SU-DHL-6 (cell line): ENCODE data around the gene ZNF483.
"Not testable (repeated sequence)": the region's sequence is repeated elsewhere in the genome, so short reads cannot be mapped to it uniquely, and the experiment has no call there.

ENCODE experiments used
- CTCF ChIP-seq: fragments of 200-600 bp; sonication (generic); IDR thresholded peaks from one replicate; pipeline ENCODE4 v1.5.1; 2017; ENCODE audit warnings: antibody characterized with exemption, mild to moderate bottlenecking, low read length, moderate library complexity; ENCODE audit not compliant: insufficient read depth, poor library complexity, severe bottlenecking
- EZH2phosphoT487 ChIP-seq: fragments of 200-600 bp; sonication (generic), shearing (Covaris generic); conservative IDR thresholded peaks from 2 replicates; pipeline ENCODE4 v1.6.1; 2018; ENCODE audit warnings: mild to moderate bottlenecking, antibody characterized with exemption, low read length, moderate library complexity, mixed read lengths

- not testable (repeated sequence) for TF ChIP-seq CTCF, EZH2phosphoT487
These were observed 30.4 kb downstream of the ZNF483 start for GRCh38 chr9:111555425-111555824.
